CD1c-positive myeloid dendritic cell (primary cell): ENCODE results near the gene NSMCE1.
A peak's percentile ranks its signal among the peaks of the same experiment; 100 is the strongest.

Source experiments
- DNase-seq: peaks from one replicate; pipeline ENCODE4 v3.0.0-alpha.2; 2016; ENCODE audit errors: extremely low spot score

NSMCE1 gene

DNA sequence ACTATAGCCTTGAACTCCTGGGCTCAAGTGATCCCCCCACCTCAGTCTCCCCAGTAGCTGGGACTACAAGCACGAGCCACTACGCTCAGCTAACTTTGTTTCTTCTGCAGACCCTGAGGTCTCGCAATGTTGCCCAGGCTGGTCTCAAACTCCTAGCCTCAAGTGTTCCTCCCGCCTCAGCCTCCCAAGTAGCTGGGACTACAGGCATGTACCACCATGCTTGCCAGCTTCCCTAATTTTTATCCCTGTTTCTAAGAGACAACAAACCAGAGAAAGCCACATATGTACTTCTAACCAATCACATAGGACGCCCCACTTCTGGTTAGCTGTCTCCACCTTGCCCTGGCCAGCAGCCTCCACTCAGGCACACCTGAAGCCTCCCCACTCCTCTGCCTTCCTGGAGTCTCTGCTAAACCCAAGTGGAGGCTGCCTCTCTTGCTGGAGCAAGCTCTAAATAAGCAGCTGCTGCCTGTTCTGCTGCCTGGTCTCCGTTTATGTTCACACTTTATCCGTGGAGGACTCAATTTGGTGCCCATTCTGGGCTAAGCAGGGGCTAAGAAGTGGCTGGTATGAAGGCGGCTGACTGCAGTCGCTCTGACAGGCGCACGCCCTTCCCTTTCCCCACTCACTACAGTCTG, 24.7 kb downstream of the NSMCE1 start:
- DNase-seq, result no peak

DNA sequence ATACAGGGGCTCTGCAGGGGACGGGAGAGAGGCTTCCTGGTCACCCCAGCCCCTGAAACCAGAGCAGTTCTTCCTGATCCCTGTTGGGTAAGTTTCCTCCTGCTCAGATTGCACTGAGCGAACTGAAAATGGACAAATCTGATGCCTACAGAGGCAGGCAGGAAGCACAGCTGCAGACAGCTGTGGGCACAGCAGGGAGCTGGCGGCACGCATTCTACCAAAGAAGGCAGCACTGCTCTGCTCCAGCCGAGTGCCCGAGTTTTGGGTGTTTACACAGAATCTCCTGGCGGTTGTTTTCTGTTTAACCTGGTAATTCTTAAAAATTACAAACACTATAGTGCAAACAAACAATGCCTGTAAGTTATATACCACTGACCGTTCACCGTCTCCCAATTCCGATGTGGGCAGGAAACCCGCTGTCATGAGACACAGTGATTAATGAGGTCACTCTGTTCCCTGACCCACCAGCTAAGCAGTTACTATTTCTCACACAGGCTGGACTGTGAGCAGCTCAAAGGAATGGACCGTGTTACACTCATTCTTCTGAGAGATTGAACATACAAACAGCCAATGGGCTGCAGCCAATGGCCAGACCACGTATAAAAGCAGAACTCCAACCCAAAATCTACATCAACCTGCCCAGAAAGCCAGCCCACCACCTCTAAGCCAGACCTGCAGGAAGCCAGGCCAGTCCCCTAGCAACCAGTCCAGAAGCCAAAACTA, 25.5 kb downstream of the NSMCE1 start:
- peak; percentile 72 for DNase-seq

DNA sequence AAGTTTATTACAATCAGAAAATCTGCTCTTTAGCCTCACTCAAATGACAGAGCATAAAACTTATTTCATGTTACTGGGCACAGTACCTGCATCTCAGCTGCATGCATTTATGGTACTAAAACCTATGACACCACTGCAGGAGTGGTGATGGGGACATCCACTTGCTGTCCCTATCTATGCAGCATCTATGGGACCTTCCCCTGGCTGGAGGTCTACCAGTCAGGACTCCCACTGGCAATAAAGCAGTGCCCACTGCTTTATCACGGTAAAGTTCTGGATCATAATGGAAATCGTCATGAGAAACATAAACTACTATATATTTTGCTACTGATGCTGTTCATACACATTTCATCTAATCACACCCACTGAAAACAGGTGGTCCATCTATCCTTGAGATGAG, 26.2 kb downstream of the NSMCE1 start:
- no peak for DNase-seq

DNA sequence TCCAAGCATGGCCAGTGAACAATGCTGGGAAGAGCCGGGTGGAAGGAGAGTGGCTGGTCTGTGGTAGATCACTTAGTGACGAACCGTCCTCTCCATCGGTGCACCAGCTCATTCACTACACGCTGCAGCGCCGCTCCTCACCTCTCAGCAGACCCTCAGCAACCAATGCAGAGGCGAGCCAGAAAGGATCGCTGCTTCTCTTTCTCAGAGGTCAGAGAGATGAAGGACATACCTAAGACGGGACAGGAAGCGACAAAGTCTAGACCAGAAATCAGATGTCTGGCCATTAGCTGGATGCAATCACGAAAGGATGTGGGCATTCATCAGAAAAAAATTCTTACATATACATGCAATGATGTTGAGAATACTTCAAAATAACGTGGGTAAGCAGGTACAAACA, 26.9 kb downstream of the NSMCE1 start:
- no peak for DNase-seq

DNA sequence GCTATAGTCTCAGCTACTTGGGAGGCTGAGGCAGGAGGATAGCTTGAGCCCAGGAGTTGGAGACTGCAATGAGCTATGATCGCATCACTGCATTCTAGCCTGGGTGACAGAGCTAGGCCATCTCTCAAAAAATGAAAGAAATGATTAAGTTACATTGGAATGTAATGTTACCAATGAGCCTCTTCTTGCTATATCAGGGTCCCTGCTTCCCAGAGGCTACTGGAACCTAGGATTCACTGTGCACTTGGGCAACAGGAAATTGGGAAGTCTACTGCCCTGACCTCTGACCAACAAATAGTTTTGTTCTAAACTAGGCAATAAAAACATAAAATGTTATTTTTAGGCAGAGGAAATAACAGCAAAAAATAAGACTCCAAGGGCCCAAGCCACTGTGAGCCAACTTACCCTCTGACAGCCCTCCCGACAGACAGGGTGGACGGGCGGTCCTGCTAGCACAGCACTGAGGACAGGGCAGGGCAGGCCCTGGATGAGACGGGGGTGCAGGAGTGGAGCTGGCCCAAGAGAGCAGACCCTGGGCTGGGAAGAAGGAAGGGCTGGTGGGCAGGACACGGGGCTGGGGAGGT, 27.5 kb downstream of the NSMCE1 start:
- DNase-seq, result no peak

DNA sequence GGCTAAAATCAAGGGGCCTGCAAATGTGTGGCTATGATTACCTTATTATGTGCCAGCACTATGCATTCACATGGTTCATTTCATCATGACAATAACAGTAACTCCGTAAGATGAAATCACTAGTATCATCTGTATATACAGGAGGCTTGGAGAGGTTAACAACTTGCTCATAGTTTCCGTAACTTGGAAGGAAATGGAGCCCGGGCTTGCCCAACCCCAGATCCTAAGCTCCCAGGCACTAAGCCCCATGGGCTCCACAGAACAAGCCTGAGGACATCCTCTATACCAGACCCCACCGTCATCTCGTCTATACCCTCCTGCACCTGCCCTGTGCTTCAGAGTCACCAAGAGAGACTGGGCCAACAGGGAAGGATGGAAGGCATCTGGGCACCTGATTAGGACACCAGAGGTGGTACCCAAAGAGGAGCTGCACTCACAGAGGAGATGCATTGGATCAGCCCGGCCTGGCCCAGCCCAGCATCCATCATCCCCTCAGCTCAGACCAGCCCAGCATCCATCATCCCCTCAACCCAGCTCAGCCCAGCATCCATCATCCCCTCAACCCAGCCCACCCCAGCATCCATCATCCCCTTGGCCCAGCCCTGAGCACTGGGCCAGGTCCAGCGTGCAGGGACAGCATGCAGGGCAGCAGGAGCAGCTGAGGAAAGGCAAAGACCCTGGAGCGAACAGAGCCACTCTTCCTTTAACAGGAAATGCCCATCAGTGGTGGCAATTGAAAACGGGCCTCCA, 28.5 kb downstream of the NSMCE1 start:
- no peak for DNase-seq

DNA sequence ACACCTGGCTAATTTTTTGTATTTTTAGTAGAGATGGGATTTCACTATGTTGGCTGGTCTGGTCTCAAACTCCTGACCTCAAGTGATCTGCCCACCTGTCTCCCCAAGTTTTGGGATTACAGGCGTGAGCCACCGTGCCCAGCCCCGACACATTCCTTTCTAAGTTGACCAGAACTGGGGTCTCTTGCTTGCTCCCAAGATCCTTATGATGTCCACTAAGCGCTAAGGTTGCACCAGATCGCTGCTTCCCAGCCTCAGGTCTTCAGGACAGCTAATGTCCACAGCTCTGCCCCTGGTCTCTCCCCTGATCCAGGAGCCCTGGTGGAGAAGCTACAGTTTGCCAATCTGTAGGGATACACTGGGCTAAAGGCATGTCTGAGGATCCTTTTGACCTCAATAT, 29.5 kb downstream of the NSMCE1 start:
- DNase-seq, result no peak

DNA sequence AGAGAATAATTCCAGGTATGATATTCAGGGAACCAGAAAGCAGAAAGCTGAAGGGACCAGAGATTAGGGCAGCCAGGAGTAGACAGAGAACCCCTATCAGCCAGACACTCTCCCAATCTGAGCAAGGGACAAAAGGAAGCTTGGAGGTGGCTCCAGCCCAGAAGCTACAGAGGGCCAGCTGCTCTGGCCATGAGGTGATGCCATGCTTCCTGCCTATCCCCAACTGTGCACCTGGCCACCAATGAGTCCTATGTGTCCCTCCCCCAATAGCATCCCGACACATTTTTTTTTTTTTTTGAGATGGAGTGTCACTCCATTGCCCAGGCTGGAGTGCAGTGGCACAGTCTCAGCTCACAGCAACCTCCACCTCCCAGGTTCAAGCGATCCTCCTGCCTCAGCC, 30.0 kb downstream of the NSMCE1 start:
- no peak for DNase-seq

DNA sequence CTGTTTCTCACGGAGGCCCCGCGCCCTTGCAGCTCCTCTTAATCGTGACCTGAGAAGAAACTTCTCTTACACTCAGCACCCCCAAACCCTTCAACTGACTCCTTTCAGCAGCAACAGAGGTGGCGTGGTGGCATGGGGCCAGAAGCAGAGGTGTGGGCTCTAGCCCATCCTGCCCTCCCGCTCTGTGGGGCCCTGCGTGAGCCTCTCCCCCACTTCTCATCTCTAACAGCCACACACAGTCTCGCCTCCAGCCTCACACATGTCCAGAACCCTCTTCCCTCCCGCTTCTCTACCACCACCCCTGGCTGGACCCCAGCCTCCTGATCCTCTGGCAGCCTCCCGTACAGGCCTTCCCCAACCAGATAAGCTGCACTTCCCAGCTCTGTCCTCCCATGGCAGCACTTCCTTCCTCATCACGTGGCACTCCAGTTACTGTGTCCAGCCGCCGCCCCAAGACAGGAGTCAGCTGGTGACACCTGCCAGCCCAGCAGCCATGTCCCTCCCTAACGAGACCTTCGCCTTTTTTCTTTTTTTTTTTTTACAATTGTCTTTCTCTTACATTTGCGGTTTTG, 30.5 kb downstream of the NSMCE1 start:
- DNase-seq, result peak; percentile 26

DNA sequence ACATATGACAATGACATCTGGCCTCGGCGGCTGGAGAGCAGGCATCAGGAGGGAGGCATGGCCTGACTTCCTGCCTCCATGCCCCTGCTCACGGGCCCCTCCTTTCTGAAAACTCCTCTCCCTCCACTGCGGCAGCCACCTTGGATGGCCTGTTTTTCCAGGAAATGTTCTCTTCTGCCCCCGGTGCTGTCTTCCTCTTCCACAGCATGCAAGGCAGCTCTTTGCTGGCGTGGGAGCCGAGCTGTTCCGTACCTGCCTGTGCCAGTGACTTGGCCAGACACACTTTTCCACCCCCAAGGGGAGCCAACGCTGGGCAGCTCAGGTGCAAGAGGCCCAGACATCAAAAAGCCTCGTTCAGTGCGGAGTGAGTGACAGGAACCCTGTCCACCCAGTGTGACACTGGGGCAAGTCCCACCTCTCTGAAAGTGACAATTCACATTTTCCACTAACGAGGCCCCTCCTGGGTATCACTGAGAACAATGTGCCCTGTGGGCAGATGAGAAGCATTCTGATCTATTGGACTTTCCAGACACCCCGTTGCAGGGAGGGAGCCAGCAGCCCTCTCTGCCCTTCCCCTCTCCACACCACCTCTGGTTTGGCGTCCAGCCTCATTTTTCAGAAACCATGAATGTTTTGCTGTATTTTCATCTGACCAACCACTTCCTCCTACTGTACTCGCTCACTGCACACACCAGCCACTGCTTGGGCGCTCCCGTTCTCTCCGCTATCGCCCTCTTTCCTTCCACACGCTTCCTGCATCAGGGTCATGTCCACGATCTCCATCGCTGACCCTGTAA, 31.2 kb downstream of the NSMCE1 start:
- peak; percentile 78 for DNase-seq

DNA sequence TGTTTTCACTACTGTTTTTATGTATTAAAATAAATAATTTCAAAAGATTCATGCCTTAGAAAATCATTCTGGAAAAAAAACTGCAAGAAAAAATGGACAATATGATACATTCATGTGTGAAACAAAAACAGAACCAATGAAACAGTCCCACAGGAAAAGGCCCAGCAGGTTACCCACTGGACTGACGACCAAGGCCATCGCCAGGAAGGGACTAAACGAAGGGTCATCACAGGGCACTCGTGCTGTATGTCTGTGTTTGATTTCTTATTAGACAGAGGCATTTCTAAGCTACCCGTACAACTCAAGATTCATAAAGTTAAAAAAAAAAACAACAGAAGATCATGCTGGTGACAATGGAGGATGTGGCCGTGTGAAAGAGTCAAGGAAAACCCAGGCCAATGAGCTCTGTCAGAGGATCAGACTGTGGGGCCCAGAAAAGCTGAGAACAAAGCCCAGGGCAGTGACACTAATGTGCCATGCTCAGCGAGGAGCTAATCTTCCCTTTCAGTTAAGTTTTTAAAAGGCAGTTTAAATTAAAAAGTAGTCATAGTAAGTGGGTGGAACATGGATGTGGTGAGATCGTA, 31.8 kb downstream of the NSMCE1 start:
- no peak for DNase-seq

DNA sequence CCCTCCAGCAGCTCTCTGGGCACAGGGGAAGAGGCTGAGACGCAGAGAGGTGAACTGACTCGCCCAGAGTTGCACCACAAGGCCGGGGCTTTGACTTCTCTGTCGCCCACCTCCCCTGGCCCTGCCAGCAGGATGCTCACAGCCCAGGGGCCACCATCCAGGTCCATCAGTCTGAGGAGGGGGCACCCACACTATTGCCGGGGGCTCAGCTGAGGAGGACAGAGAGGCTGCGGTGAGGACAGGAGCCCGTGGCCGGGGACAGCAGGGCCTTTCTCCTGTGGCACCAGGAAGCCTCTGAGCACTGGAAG, 32.7 kb downstream of the NSMCE1 start:
- DNase-seq, result no peak

DNA sequence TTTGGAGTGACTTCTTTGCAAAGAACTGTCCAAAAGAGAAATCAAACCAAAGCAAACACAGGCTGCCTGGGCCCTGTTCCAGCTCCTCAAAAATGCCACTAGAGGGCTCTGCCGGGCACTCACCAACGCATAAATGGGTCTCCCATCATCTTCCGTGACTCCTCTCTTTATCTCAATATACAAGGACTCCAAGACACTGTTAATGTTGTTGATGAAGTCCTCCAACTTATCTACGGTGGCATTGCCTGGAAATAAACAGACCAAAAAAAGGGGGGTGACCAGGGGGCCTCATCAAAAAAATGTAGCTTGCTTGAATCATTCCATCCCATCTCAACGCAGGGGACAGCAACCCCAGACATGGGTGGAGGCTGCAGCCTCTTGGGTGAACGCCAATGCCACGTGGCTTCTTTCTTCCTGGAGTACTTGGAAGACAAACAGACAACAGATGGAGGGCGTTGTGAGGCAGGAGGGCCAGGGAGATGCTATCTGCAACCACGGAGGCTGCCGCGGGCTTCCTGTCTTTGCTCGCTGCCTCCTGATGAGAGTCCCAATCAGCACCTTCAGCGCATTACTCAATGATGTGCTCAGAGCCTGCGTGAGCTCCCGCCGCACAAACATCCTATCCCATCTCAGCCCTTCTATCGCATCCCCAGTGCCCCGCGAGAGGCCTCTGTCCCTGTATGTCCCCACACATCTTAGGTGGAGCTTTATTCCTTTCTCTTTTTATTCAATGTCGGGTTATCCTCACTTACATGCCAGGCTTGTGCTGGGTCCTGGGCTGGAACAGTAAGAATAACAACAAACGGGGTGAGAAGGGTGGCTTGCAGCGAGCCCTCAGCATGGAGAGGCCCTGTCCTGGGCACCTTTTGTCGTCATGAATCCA, 33.3 kb downstream of the NSMCE1 start:
- DNase-seq, result peak; percentile 62

DNA sequence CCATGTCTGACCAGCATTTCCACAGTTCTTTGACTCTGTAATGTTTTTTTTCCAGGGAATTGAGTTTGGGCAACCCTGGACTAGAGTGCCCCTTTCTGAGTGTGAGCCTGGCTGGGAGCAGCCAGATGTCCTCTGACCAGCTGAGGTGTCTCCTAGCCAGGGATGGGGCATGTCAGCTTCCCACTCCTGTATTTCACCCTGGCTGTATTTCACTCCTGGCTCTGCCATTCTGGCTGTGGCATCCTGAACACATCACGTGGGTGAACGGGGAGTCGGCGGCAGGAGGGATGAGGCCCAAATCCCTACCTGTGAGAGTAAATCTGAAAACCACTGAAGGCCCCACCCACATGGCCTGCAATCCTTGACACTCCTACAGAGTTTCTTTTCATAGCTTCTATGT, 34.0 kb downstream of the NSMCE1 start:
- DNase-seq, result no peak

DNA sequence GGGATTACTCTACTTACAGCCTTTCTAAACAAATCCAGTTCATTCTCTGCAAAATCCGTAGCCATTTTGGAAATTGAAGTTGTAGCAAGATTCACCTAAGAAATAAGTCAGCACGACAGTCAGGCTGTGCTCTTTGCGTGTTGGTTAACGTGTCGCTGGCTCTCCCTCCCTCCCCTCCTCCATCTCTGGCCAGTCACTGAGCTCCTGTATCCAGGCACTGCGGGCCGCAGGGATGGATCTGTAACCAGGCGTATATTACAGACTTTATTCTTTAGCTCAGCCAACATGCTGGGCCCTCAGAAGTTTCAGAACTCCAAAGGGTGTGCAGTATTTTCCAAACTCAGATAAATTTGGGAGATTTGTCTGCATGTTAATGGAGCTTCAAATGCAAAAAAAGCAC, 34.4 kb downstream of the NSMCE1 start:
- no peak for DNase-seq

DNA sequence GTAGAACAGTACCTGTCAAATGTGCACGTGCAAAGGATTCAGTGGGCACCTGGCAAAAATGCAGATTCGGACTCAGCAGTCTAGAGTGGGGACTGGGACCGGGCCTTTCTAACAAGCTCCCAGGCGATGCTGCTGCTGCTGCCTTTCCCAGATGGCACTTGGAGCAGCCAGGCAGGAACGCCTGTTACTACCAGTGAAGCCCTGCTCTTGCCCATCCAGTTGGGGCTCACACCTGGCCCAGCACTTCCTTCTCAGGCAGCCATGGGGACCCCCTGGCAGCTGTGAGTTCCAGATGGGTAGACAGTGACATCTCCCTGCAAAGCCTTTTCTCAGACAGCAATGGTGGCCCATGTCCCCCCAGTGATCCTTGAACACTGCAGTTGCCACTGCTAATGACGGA, 34.8 kb downstream of the NSMCE1 start:
- DNase-seq, result no peak

DNA sequence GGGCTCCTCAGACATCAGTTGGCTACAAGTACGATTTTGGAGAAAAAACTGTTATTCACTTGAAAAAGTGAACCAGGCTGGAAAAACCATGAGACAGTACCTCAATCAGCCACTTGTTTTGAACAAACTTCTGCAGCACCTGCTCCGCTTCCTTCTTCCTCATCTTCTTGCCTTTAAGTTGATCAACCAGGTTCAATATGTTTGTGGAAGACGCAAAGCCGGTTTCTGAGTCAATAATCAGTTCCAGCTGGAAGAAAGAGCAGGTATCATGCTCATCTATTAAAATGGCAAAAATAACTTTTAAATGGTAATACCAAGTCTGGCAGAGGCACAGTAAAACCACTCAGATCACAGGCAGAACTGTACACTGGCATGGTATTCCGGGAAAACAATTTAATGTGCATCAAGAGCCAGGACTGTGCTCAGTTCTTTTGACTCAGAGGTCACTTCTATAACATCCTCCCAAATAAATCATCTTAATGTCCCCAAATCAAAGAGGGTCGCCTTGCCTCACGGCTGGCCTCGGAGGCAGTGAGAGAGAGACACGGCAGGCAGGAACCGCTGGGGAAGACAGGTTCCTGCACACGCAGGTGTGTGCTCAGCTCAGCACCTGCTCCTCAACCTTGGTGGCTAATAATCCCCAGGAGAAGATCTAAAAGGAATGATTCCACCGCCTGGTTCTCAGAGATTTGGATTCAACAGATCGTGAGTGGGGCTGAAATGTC, 35.5 kb downstream of the NSMCE1 start:
- no peak for DNase-seq

DNA sequence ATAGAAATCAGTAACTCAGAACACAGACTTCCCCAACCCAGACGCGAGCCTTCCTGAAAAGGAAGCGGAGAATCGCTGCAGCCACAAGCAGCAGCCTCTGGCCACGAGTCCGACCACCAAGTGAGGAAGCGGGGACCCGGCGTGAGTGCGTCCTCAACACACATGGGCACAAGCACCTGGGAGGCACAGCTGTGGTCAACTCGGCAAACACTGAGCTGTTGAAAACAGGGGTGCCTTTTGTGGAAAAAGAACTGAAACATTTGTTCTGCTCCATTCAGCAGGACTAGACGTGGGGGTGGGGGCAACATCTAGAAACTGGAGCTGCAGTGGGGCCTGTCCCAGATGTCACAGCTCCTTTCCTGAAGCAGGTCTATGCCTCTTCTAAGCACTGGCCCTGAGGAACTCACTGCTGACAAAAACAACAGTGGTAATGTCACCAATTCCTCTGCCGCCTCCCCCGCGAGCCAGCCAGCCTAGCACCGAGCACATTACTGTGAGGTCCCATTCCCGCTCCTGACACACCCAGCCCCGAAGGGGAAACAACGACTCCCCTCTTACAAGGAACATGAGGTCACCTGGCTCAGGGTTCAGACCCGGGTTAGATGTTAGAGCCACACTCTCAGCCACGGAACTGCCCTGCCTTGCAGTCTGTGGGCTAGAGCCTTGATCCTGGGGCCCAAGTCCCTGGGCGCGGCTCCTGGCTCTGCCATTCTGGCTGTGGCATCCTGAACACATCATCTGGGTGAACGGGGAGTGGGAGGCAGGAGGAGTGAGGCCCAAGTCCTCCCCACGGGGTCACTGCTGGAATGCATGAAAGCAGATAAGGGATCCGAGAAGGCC, 36.3 kb downstream of the NSMCE1 start:
- peak; percentile 63 for DNase-seq

DNA sequence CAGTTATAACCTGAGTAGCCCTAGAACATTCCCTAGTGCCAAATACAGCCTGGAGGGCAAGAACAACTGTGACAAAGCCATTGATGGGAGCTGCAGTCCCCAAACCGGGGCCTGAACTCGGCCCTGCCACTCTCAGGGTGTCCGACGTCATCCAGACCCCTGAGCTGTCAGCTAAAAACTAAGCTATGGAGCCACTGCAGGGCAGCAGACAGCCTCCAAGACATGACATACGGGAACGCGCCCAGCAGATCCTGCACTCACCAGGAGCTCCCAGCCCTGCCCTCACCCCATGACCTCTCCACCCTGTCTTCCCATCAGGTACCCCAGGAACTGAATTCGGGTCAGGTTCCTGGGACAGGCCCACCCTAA, 36.9 kb downstream of the NSMCE1 start:
- DNase-seq, result no peak
